Esophagus squamous epithelium (tissue), 4 donors: ENCODE data around the gene NOL4L.

Source experiments
- CTCF ChIP-seq, 6 experiments: fragments of 450-650 bp in 4 of 6; fragments of 200-600 bp in 2 of 6; sonication (generic) in 2 of 6; IDR thresholded peaks; one replicate each; pipeline ENCODE4 v1.5.1; 2016 to 2019; ENCODE audit warnings: antibody characterized with exemption in 6 of 6, mild to moderate bottlenecking in 4 of 6, moderate library complexity in 4 of 6
- POLR2A ChIP-seq, 4 donors: fragments of 450-650 bp; IDR thresholded peaks; one replicate each; pipeline ENCODE4 v1.6.1; 2017; ENCODE audit warnings: antibody characterized with exemption in 4 of 4, mild to moderate bottlenecking in 4 of 4, moderate library complexity in 3 of 4

- TF ChIP-seq CTCF (IDR thresholded peaks at IDR 0.05) (no peak), POLR2A (IDR thresholded peaks at IDR 0.05) (no peak)
Observed at GRCh38 chr20:32429343-32429742, 155.8 kb downstream of the NOL4L start.
